Osteoblast (primary cell): ENCODE data around the gene TRIM4. TPM values are rescaled to one million over a fixed set of nuclear protein-coding genes. Genes with fewer than 3 reads are reported as not detected.

Source experiments
- DNase-seq: peaks from one replicate; pipeline ENCODE4 v3.0.0; 2011; ENCODE audit warnings: low spot score, mixed read lengths; ENCODE audit not compliant: insufficient read length; ENCODE audit errors: missing footprints
- H2AFZ ChIP-seq: 2 replicates; pipeline ENCODE4 v1.6.0; 2011; ENCODE audit warnings: mild to moderate bottlenecking, low read length
- H3K27ac ChIP-seq: 2 replicates; pipeline ENCODE4 v1.5.1; 2011; ENCODE audit warnings: mild to moderate bottlenecking, low read depth, low read length, moderate library complexity
- H3K27me3 ChIP-seq: 2 replicates; pipeline ENCODE4 v1.6.0; 2012; ENCODE audit warnings: mild to moderate bottlenecking, control low read depth, inconsistent platforms, low read length, moderate library complexity; ENCODE audit not compliant: insufficient read depth
- H3K36me3 ChIP-seq: 2 replicates; pipeline ENCODE4 v1.5.1; 2011; ENCODE audit warnings: mild to moderate bottlenecking, low read length, control low read depth, moderate library complexity; ENCODE audit not compliant: insufficient read depth
- H3K4me1 ChIP-seq: 2 replicates; pipeline ENCODE4 v1.5.1; 2011; ENCODE audit warnings: mild to moderate bottlenecking, low read length, control low read depth, moderate library complexity; ENCODE audit not compliant: insufficient read depth
- H3K4me2 ChIP-seq: 2 replicates; pipeline ENCODE4 v1.6.0; 2011; ENCODE audit warnings: mild to moderate bottlenecking, low read length; ENCODE audit not compliant: insufficient read depth
- H3K4me3 ChIP-seq: fragments of 200-600 bp; sonication (generic); 3 replicates; pipeline ENCODE4 v1.5.1; 2012; ENCODE audit warnings: mild to moderate bottlenecking, low read length, inconsistent platforms; ENCODE audit not compliant: insufficient read depth
- H3K79me2 ChIP-seq: 2 replicates; pipeline ENCODE4 v1.6.0; 2012; ENCODE audit warnings: mild to moderate bottlenecking, low read length, control low read depth, inconsistent platforms; ENCODE audit not compliant: insufficient read depth
- H3K9me3 ChIP-seq: 2 replicates; pipeline ENCODE4 v1.5.1; 2011; ENCODE audit warnings: low read depth, low read length, control low read depth
- H4K20me1 ChIP-seq: 2 replicates; pipeline ENCODE4 v1.6.0; 2012; ENCODE audit warnings: mild to moderate bottlenecking, low read length, control low read depth; ENCODE audit not compliant: insufficient read depth
- total RNA-seq: library from RNA; depleted of rRNA; stranded (reverse); fragments of >200 nt; gene quantifications from 2 replicates; pipeline ENCODE4 v1.2.3, GENCODE V29; 2012
- TF ChIP-seq, protein P1 (sequence below): IDR thresholded peaks from 2 replicates; pipeline ENCODE4 v1.5.1; 2011; ENCODE audit warnings: mild to moderate bottlenecking, low read depth, low read length, moderate library complexity; ENCODE audit errors: extremely low read depth

TRIM4 gene
- total RNA-seq, 1 donor = 26.4 TPM

DNA sequence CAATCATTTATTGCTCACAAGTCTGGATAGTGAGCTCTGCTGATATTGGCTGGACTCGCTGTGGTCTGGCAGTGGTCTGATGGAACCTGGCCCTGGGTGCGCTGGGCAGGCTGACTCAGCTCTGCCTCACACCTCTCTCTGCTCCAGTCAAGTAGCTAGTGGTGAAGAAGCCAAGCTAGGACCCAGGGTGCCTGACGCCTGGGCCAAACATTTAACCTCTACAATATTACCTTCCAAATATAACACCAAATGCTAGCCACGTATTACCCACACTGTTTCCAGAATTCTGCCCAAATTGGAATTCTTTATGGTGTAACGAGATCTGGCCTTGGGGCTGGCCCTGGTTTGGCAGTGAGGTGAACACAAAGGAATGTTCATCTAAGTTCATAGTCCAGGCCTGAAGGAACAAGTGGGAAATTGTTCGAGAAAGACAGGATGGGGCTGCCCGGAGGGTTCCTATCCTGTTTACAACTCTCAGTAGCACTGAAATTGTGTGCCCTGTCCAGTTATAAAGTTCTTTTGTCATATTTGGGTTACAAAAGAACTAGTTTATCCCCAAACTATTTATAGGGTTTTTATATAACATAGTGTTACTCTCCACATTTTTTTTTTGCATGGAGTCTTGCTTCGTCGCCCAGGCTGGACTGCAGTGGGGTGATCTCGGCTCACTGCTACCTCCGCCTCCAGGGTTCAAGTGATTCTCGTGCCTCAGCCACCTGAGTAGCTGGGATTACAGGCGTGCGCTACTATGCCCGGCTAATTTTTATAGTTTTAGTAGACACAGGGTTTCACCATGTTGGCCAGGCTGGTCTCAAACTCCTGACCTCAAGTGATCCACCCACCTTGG lies 58.8 kb downstream of the TRIM4 start:
- no peaks in the 10 kb centered on the region for H3K36me3 ChIP-seq
- H3K27me3 ChIP-seq = peaks cover 44% of the 10 kb centered on the region
- H4K20me1 ChIP-seq = no peaks in the 10 kb centered on the region
- peaks cover 17% of the 10 kb centered on the region for H3K4me1 ChIP-seq
- peak overlapping the region; percentile 47 for H3K27ac ChIP-seq
- TF ChIP-seq, protein P1, sequence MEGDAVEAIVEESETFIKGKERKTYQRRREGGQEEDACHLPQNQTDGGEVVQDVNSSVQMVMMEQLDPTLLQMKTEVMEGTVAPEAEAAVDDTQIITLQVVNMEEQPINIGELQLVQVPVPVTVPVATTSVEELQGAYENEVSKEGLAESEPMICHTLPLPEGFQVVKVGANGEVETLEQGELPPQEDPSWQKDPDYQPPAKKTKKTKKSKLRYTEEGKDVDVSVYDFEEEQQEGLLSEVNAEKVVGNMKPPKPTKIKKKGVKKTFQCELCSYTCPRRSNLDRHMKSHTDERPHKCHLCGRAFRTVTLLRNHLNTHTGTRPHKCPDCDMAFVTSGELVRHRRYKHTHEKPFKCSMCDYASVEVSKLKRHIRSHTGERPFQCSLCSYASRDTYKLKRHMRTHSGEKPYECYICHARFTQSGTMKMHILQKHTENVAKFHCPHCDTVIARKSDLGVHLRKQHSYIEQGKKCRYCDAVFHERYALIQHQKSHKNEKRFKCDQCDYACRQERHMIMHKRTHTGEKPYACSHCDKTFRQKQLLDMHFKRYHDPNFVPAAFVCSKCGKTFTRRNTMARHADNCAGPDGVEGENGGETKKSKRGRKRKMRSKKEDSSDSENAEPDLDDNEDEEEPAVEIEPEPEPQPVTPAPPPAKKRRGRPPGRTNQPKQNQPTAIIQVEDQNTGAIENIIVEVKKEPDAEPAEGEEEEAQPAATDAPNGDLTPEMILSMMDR = no peak
- peak overlapping the region; percentile 42 for H3K4me2 ChIP-seq
- DNase-seq = peak; percentile 87
- H3K9me3 ChIP-seq = peaks cover 6% of the 10 kb centered on the region
- H3K4me3 ChIP-seq = no peak overlapping the region
- no peaks in the 10 kb centered on the region for H3K79me2 ChIP-seq
- H2AFZ ChIP-seq = no peak overlapping the region

DNA sequence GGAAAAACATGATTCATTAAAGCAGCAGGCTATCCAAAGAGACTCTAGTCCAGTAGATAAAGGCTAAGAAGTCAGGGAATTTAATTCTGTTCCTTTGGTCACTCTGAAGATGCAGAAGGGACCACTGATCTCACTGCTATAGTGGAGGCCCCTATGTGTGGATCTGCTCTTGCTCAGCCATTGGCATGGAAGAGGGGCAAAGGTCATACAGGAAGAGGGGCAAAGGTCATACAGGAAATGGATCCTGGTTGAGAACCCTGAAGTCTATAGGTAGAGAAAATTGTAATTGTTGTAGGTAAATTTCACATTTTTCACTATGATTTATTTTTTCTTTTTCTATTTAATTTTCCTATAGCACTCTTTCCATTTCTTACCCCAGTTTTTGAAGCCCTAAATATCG lies 64.1 kb downstream of the TRIM4 start:
- DNase-seq = no peak

DNA sequence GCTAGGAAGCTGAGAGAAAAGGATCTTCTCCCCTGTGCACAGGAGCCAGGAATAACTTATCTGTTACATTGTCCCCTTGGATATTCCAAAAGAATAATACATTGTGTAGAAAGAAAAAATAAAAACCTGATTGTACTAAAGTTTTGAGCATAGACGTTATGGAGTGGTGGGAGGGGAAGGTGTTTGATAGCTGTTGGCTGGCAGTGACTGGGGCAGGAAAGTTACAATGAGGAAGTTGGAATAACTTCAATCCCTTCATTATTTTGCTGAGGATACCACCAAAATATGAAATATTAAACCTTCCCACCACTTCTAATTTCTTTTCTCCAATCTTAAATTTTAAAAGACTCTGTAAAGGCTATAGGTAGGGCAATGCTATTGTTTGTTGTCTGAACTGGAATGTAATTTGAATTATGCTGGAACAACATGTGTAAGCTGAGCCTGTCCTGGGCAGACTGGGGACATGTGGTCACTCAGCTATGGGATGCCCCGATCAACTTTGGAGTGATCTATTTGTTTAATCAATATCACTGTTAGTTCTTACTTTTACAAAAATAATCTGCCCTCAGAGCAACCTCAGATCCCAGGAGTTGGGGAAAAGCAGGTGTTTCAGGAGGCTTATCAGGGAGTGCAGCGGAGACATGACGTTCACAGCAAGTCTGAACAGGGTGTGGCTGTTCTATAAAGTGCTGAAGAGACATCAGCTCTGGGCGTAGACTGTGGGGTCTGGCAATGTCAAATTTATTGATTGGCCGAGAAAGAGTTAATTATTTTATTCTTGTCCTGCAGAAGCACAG lies 70.7 kb downstream of the TRIM4 start:
- Histone ChIP-seq H3K36me3 (no peaks in the 10 kb centered on the region), H3K4me2 (no peak overlapping the region), H3K27ac (no peak overlapping the region), H4K20me1 (no peaks in the 10 kb centered on the region), H3K27me3 (peaks cover 43% of the 10 kb centered on the region), H3K4me3 (no peak overlapping the region), H2AFZ (no peak overlapping the region), H3K79me2 (no peaks in the 10 kb centered on the region), H3K4me1 (peaks cover 3% of the 10 kb centered on the region), H3K9me3 (no peaks in the 10 kb centered on the region)
- DNase-seq = peak; percentile 5
- TF ChIP-seq, protein P1 = no peak

More for the DNA sequence above, 64.1 kb downstream of the TRIM4 start:
- TF ChIP-seq, protein P1 = no peak
- Histone ChIP-seq H3K9me3 (no peaks in the 10 kb centered on the region), H3K79me2 (no peaks in the 10 kb centered on the region), H3K4me2 (no peak overlapping the region), H3K4me3 (no peak overlapping the region), H2AFZ (no peak overlapping the region), H3K4me1 (peaks cover 8% of the 10 kb centered on the region), H3K27ac (no peak overlapping the region), H4K20me1 (no peaks in the 10 kb centered on the region), H3K27me3 (peaks cover 53% of the 10 kb centered on the region), H3K36me3 (no peaks in the 10 kb centered on the region)

DNA sequence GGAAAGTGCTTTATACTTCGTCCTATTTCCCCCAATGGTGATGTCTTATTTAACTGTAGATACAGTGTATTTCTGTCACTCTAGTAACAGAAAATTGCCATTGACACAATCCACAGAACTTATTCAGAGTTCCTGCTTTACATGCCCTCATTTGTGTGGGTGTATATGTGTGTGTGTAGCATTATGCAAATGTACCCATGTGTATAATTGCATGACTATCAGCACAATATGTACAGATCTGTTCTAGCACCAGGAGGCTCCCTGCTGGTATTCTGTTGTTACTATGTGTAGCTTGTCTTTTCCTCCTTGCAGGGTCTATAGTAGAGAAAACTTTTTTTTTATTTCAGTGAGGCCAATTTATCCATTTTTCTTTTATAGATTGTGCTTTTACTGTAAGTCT lies 75.0 kb downstream of the TRIM4 start:
- DNase-seq = no peak
- Histone ChIP-seq H3K4me2 (no peak overlapping the region), H2AFZ (no peak overlapping the region), H3K27me3 (peaks cover 56% of the 10 kb centered on the region), H3K4me3 (no peak overlapping the region), H3K79me2 (no peaks in the 10 kb centered on the region), H4K20me1 (no peaks in the 10 kb centered on the region), H3K27ac (no peak overlapping the region), H3K4me1 (peaks cover 3% of the 10 kb centered on the region), H3K36me3 (no peaks in the 10 kb centered on the region), H3K9me3 (no peaks in the 10 kb centered on the region)
- TF ChIP-seq, protein P1 = no peak
